ENCODE data around the gene ATG2A. TPM values are rescaled to one million over a fixed set of nuclear protein-coding genes. Genes with fewer than 3 reads are reported as not detected.

The ATG2A gene
- total RNA-seq, 1 experiment from 2014 or later, result 24.7 TPM

DNA sequence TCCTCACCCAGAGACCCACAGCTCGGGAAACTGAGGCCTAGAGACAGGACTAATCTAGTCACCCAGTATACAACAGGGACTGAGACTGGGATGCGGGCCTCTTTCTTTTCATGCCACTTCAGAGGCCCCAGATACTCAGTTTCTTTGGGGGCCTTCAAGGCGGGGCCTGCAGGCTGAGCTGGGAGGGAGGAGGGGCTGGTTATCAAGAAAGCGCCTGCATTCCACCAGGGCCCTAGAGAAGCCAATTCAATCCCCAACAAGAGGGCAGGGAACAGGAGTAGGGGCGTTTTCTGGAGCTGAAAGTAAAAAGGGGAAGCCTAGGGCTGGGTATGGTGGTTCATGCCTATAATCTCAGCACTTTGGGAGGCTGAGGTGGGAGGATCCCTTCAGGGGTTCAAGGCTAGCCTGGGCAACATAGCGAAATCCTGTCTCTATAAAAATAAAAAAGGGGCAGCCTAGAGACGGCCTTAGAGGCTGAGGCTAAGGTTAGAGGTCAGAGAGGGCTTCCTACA is 1.6 kb downstream of the ATG2A start:
- Histone ChIP-seq H3K4me1 (ENCODE audit: control insufficient read depth in 1 of 2, insufficient read depth in 2 of 2, low read length in 2 of 2) (peaks cover 16 to 29% of the 10 kb centered on the region in 2 experiments), H3K79me2 (ENCODE audit: insufficient read depth, low read length) (peaks cover 13% of the 10 kb centered on the region; the same call in 1 of the 2 replicates), H3K9me3 (ENCODE audit: control insufficient read depth in 1 of 2, insufficient read depth in 1 of 2, low read depth in 1 of 2, low read length in 2 of 2) (no peaks in the 10 kb centered on the region), H3K9ac (ENCODE audit: low read length) (peak overlapping the region; percentile 78), H3K4me2 (ENCODE audit: low read length) (peak overlapping the region; percentile 100), H3K9me2 (ENCODE audit: insufficient read depth) (no peaks in the 10 kb centered on the region), H3K36me3 (ENCODE audit: control insufficient read depth in 1 of 2, insufficient read depth in 2 of 2, low read length in 2 of 2) (peaks cover 0 to 4% of the 10 kb centered on the region in 2 experiments; a peak in 2 of 4 replicates), H2AFZ (ENCODE audit: low read depth, low read length, poor library complexity, severe bottlenecking) (no peak overlapping the region), H3K27me3 (ENCODE audit: insufficient read depth, low read length) (no peaks in the 10 kb centered on the region), H3K4me3 (replicated peaks in 1 of 2; ENCODE audit: low read depth in 1 of 2, low read length in 2 of 2) (peak overlapping the region; percentile 82 to 84; a peak in 3 of 4 replicates), H3K27ac (ENCODE audit: low read depth, low read length) (peak overlapping the region; percentile 54; the same call in 1 of the 2 replicates), H4K20me1 (ENCODE audit: insufficient read depth) (no peaks in the 10 kb centered on the region)
- BruUV-seq (replicated peaks), result no TSS peak
- no peak for ATAC-seq
- TF ChIP-seq EGR1 (IDR thresholded peaks at IDR 0.05; ENCODE audit: low read depth) (no peak), ATF3 (IDR thresholded peaks at IDR 0.05) (no peak), EZH2phosphoT487 (IDR thresholded peaks at IDR 0.05; ENCODE audit: borderline replicate concordance) (no peak), TCF7L2 (IDR thresholded peaks at IDR 0.05; ENCODE audit: borderline replicate concordance, extremely low read depth, insufficient read depth, insufficient read length) (no peak), JUND (IDR thresholded peaks at IDR 0.05) (no peak), SRF (IDR thresholded peaks at IDR 0.05; ENCODE audit: low read depth) (no peak), POLR2AphosphoS5 (IDR thresholded peaks at IDR 0.05; ENCODE audit: low read depth, low read length) (no peak), CBX3 (IDR thresholded peaks at IDR 0.05; ENCODE audit: low read depth) (no peak), MAX (IDR thresholded peaks at IDR 0.05) (no peak), FOSL1 (IDR thresholded peaks at IDR 0.05; ENCODE audit: low read depth) (no peak), SP1 (IDR thresholded peaks at IDR 0.05; ENCODE audit: low read depth) (no peak), RAD21 (IDR thresholded peaks at IDR 0.05; ENCODE audit: low read depth) (no peak), ELF1 (IDR thresholded peaks at IDR 0.05; ENCODE audit: borderline replicate concordance, low read depth) (no peak), CEBPB (IDR thresholded peaks at IDR 0.05; ENCODE audit: low read depth) (no peak), ZNF274 (IDR thresholded peaks at IDR 0.05; ENCODE audit: low read depth, low read length) (no peak)
- TF ChIP-seq, protein P1, sequence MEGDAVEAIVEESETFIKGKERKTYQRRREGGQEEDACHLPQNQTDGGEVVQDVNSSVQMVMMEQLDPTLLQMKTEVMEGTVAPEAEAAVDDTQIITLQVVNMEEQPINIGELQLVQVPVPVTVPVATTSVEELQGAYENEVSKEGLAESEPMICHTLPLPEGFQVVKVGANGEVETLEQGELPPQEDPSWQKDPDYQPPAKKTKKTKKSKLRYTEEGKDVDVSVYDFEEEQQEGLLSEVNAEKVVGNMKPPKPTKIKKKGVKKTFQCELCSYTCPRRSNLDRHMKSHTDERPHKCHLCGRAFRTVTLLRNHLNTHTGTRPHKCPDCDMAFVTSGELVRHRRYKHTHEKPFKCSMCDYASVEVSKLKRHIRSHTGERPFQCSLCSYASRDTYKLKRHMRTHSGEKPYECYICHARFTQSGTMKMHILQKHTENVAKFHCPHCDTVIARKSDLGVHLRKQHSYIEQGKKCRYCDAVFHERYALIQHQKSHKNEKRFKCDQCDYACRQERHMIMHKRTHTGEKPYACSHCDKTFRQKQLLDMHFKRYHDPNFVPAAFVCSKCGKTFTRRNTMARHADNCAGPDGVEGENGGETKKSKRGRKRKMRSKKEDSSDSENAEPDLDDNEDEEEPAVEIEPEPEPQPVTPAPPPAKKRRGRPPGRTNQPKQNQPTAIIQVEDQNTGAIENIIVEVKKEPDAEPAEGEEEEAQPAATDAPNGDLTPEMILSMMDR (IDR thresholded peaks at IDR 0.05 in 2 of 3, conservative IDR thresholded peaks at IDR 0.05 in 1 of 3; ENCODE audit: borderline replicate concordance in 1 of 3, insufficient read depth in 1 of 3, low read depth in 2 of 3, low read length in 2 of 3), result no peak
- TF ChIP-seq, protein P2, sequence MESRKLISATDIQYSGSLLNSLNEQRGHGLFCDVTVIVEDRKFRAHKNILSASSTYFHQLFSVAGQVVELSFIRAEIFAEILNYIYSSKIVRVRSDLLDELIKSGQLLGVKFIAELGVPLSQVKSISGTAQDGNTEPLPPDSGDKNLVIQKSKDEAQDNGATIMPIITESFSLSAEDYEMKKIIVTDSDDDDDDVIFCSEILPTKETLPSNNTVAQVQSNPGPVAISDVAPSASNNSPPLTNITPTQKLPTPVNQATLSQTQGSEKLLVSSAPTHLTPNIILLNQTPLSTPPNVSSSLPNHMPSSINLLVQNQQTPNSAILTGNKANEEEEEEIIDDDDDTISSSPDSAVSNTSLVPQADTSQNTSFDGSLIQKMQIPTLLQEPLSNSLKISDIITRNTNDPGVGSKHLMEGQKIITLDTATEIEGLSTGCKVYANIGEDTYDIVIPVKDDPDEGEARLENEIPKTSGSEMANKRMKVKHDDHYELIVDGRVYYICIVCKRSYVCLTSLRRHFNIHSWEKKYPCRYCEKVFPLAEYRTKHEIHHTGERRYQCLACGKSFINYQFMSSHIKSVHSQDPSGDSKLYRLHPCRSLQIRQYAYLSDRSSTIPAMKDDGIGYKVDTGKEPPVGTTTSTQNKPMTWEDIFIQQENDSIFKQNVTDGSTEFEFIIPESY (IDR thresholded peaks at IDR 0.05; ENCODE audit: extremely low read depth, insufficient replicate concordance, low read length), result no peak
- CTCF ChIA-PET, result interaction anchor here (1.2 kb wide), 1 partner anchor 67 kb away, joined by 3 read pairs; no protein-coding TSS in a partner anchor
- RAD21 ChIA-PET (ENCODE audit: low non-redundant PET in 1 of 2, low total read pairs in 2 of 2, uncharacterized antibody in 2 of 2, unreplicated experiment in 2 of 2), result no interaction called here
- no peak for DNase-seq (ENCODE audit: low read depth, low spot score)
- intact Hi-C loops (cut with micrococcal nuclease), result loop anchor here (5.0 to 10.0 kb wide), 2 partner anchors 112 to 199 kb away; partner anchors contain the start of genes SNX15, TM7SF2 and ZNHIT2
- POLR2A ChIA-PET, result interaction anchor here (1.3 kb wide), 1 partner anchor 69 kb away, joined by 3 read pairs; no protein-coding TSS in a partner anchor

All from HCT116 (cell line).